Activated T-helper 2 cell treated with anti-CD3 and anti-CD28 coated beads, Interferon-gamma antibody, Interleukin-2, Interleukin-4, amounts not matched to agents 10 μg/mL and 5 μg/mL and 100 μg/mL, durations not matched to agents 14 hours and 24 hours and 36 hours (primary cell): ENCODE data around the gene UBE2V1. TPM values are rescaled to one million over a fixed set of nuclear protein-coding genes. Genes with fewer than 3 reads are reported as not detected.

Experiments used
- DNase-seq: peaks from one replicate; pipeline ENCODE4 v3.0.0; 2021; ENCODE audit warnings: low spot score
- H3K27ac Mint-ChIP-seq: one replicate; pipeline ENCODE4 v1.8.0; 2021; ENCODE audit warnings: mixed read lengths
- H3K27me3 Mint-ChIP-seq: one replicate; pipeline ENCODE4 v1.8.0; 2021; ENCODE audit warnings: low read depth, mixed read lengths
- H3K36me3 Mint-ChIP-seq: one replicate; pipeline ENCODE4 v1.8.0; 2021; ENCODE audit warnings: low read depth, mixed read lengths
- H3K4me1 Mint-ChIP-seq: one replicate; pipeline ENCODE4 v1.8.0; 2021; ENCODE audit warnings: low read depth, mixed read lengths
- H3K4me3 Mint-ChIP-seq: one replicate; pipeline ENCODE4 v1.8.0; 2021; ENCODE audit warnings: low read depth, mild to moderate bottlenecking, moderate library complexity, mixed read lengths
- H3K9me3 Mint-ChIP-seq: one replicate; pipeline ENCODE4 v1.8.0; 2021; ENCODE audit warnings: mixed read lengths
- intact Hi-C: fragments of 100-400 bp; cut with micrococcal nuclease; formaldehyde crosslinking; loops from one replicate; pipeline ENCODE4 v1.15.1; 2023
- total RNA-seq: library from RNA; stranded (reverse); gene quantifications from 2 replicates; pipeline ENCODE4 v1.2.3, GENCODE V29; 2022

Gene UBE2V1
- total RNA-seq, 1 donor from 2014 or later = 174 TPM

GRCh38 chr20:50048420-50049166 is 64.4 kb downstream of the UBE2V1 start:
- H3K27ac Mint-ChIP-seq = no peak overlapping the region
- DNase-seq = no peak
- peaks cover 11% of the 10 kb centered on the region for H3K4me1 Mint-ChIP-seq
- peaks cover 10% of the 10 kb centered on the region for H3K27me3 Mint-ChIP-seq
- H3K4me3 Mint-ChIP-seq = no peak overlapping the region
- intact Hi-C loops = no loop called here
- H3K9me3 Mint-ChIP-seq = no peaks in the 10 kb centered on the region
- no peaks in the 10 kb centered on the region for H3K36me3 Mint-ChIP-seq

- H3K4me1 Mint-ChIP-seq = peaks cover 11% of the 10 kb centered on the region
- intact Hi-C loops = no loop called here
- peaks cover 10% of the 10 kb centered on the region for H3K27me3 Mint-ChIP-seq
Observed at GRCh38 chr20:50044353-50044960, 68.5 kb downstream of the UBE2V1 start.

GRCh38 chr20:50043573-50044352 is 69.2 kb downstream of the UBE2V1 start:
- Mint-ChIP-seq H3K27me3 (peaks cover 8% of the 10 kb centered on the region), H3K9me3 (no peaks in the 10 kb centered on the region), H3K4me3 (no peak overlapping the region), H3K36me3 (no peaks in the 10 kb centered on the region), H3K4me1 (peaks cover 8% of the 10 kb centered on the region), H3K27ac (no peak overlapping the region)
- DNase-seq = no peak
- intact Hi-C loops = no loop called here

More at GRCh38 chr20:50044353-50044960, 68.5 kb downstream of the UBE2V1 start:
- Mint-ChIP-seq H3K36me3 (no peaks in the 10 kb centered on the region), H3K27ac (no peak overlapping the region), H3K4me3 (no peak overlapping the region), H3K9me3 (no peaks in the 10 kb centered on the region)
- no peak for DNase-seq

- no peaks in the 10 kb centered on the region for H3K9me3 Mint-ChIP-seq
- H3K4me1 Mint-ChIP-seq = peaks cover 2% of the 10 kb centered on the region
- no peak overlapping the region for H3K27ac Mint-ChIP-seq
- no peaks in the 10 kb centered on the region for H3K36me3 Mint-ChIP-seq
- DNase-seq = no peak
- no peak overlapping the region for H3K4me3 Mint-ChIP-seq
- H3K27me3 Mint-ChIP-seq = peaks cover 2% of the 10 kb centered on the region
- intact Hi-C loops = no loop called here
Observed at GRCh38 chr20:50042370-50043313, 70.3 kb downstream of the UBE2V1 start.

GRCh38 chr20:50041246-50041873 is 71.6 kb downstream of the UBE2V1 start:
- Mint-ChIP-seq H3K4me1 (no peaks in the 10 kb centered on the region), H3K27me3 (peaks cover 2% of the 10 kb centered on the region), H3K27ac (no peak overlapping the region), H3K9me3 (no peaks in the 10 kb centered on the region), H3K36me3 (no peaks in the 10 kb centered on the region), H3K4me3 (no peak overlapping the region)
- intact Hi-C loops = no loop called here
- no peak for DNase-seq

GRCh38 chr20:50040432-50041245 is 72.3 kb downstream of the UBE2V1 start:
- no peaks in the 10 kb centered on the region for H3K27me3 Mint-ChIP-seq
- DNase-seq = no peak
- H3K4me3 Mint-ChIP-seq = no peak overlapping the region
- H3K4me1 Mint-ChIP-seq = no peaks in the 10 kb centered on the region
- H3K9me3 Mint-ChIP-seq = no peaks in the 10 kb centered on the region
- intact Hi-C loops = no loop called here
- H3K27ac Mint-ChIP-seq = no peak overlapping the region
- no peaks in the 10 kb centered on the region for H3K36me3 Mint-ChIP-seq

GRCh38 chr20:50039706-50040431 is 73.1 kb downstream of the UBE2V1 start:
- Mint-ChIP-seq H3K4me3 (no peak overlapping the region), H3K4me1 (no peaks in the 10 kb centered on the region), H3K27me3 (no peaks in the 10 kb centered on the region), H3K27ac (no peak overlapping the region), H3K36me3 (no peaks in the 10 kb centered on the region), H3K9me3 (no peaks in the 10 kb centered on the region)
- no peak for DNase-seq
- intact Hi-C loops = no loop called here

- Mint-ChIP-seq H3K27me3 (no peaks in the 10 kb centered on the region), H3K9me3 (no peaks in the 10 kb centered on the region), H3K4me1 (no peaks in the 10 kb centered on the region), H3K36me3 (no peaks in the 10 kb centered on the region), H3K4me3 (no peak overlapping the region), H3K27ac (no peak overlapping the region)
- no peak for DNase-seq
- intact Hi-C loops = no loop called here
Observed at GRCh38 chr20:50038574-50038991, 74.4 kb downstream of the UBE2V1 start.

- no peak overlapping the region for H3K27ac Mint-ChIP-seq
- intact Hi-C loops = no loop called here
- no peaks in the 10 kb centered on the region for H3K36me3 Mint-ChIP-seq
- no peaks in the 10 kb centered on the region for H3K9me3 Mint-ChIP-seq
- H3K4me1 Mint-ChIP-seq = no peaks in the 10 kb centered on the region
- no peak overlapping the region for H3K4me3 Mint-ChIP-seq
- no peak for DNase-seq
- H3K27me3 Mint-ChIP-seq = no peaks in the 10 kb centered on the region
Observed at GRCh38 chr20:50038169-50038568, 74.8 kb downstream of the UBE2V1 start.

GRCh38 chr20:50037575-50037974 is 75.4 kb downstream of the UBE2V1 start:
- intact Hi-C loops = no loop called here
- no peak overlapping the region for H3K4me3 Mint-ChIP-seq
- no peaks in the 10 kb centered on the region for H3K9me3 Mint-ChIP-seq
- no peaks in the 10 kb centered on the region for H3K27me3 Mint-ChIP-seq
- DNase-seq = no peak
- no peaks in the 10 kb centered on the region for H3K4me1 Mint-ChIP-seq
- H3K27ac Mint-ChIP-seq = no peak overlapping the region
- H3K36me3 Mint-ChIP-seq = no peaks in the 10 kb centered on the region

GRCh38 chr20:50037123-50037522 is 75.8 kb downstream of the UBE2V1 start:
- no peaks in the 10 kb centered on the region for H3K27me3 Mint-ChIP-seq
- DNase-seq = no peak
- H3K27ac Mint-ChIP-seq = no peak overlapping the region
- intact Hi-C loops = no loop called here
- no peaks in the 10 kb centered on the region for H3K36me3 Mint-ChIP-seq
- no peaks in the 10 kb centered on the region for H3K4me1 Mint-ChIP-seq
- H3K4me3 Mint-ChIP-seq = no peak overlapping the region
- H3K9me3 Mint-ChIP-seq = no peaks in the 10 kb centered on the region
